ENCODE results near the gene GNAT2. TPM values are rescaled to one million over a fixed set of nuclear protein-coding genes. Genes with fewer than 3 reads are reported as not detected.

GNAT2 gene
- total RNA-seq: 0.17 and 0.29 TPM in 2 replicates

DNA sequence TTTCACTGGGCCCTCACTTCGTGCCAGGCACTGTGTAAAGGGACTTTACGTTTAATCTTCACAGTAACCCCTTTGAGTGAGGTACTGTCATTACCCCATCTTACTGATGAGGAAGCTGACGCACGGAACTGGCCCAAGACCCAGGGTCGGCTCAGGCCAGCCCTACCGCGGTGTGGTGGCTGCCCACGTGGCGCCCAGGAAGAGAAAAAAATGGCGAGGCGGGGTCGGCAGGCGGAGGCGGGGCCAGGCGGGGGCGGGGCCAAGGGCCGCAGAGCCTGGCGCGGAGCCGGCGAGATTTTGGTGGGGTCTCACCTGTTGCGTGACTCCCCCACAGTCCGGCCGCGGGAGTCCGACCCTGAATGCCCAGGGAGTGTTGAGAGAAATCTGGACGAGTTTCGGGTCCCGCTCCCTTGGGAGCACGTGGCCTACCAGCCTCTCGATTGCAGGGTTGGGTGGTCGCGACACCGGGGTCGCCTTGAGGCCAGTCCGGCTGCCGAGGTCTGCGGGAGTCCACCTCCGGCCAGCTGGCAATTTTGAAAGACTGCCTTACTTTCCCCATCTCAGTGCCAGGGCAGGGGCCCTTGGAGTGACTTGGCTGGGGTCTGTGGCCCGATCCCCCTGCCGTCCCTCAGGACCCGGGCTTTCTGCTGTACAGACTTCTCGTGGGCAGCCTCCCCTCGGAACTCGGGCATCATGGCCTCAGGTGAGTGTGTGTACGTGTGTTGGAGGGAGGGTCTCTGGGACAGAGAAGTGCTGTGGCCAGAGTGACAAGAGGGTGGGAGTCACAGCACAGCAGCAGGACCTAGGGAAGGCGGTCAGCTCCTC lies at the start of gene GNAT2, which contains the start of gene AMPD2:
GNAT2 (minus strand) TSS at position 41 of the 825 bp plus-strand sequence. CDS start 6,746 bp downstream, outside the sequence.
AMPD2 (plus strand) TSS at position 262 of the 825 bp plus-strand sequence. CDS start 1,339 bp downstream, outside the sequence.

GRCh38 chr1:109667452-109668122 lies 48.2 kb upstream of the GNAT2 start, which contains the start of gene GSTM2:
Gene GSTM2 (plus strand): TSS chr1:109668057. CDS start chr1:109668116, 59 bp downstream.

DNA sequence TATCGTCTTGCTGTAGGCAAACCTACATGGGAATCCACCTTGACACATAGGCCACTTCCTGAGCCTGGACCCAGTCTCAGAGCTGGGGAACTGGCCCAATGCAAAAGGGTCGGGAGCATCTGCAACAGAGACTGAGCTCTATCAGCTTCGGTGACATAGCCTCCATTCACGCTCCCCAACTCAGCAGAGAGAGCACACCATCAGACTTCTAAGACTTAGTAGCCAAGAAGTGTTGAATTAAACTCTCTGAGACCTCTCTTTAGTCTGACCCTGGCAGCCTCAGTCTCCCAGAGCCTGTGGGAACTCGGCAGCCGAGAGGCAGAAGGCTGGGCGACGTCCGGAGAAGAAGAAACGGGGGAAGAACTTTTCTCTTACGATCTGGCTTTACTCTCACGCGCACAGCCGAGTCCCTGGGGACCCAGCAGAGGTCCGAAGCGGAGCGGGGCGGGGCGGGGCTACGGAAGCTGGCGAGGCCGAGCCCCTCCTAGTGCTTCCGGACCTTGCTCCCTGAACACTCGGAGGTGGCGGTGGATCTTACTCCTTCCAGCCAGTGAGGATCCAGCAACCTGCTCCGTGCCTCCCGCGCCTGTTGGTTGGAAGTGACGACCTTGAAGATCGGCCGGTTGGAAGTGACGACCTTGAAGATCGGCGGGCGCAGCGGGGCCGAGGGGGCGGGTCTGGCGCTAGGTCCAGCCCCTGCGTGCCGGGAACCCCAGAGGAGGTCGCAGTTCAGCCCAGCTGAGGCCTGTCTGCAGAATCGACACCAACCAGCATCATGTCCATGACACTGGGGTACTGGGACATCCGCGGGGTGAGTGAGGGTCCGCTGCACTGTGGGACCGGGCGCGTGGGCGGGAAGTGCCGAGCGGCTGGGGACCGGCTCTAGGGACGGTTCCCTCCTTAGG lies 36.5 kb upstream of the GNAT2 start, which contains the start of gene GSTM4:
GSTM4 (plus strand) TSS at position 485 of the 905 bp plus-strand sequence; CDS start at position 776, 291 bp downstream.

Other genes with a start within 250 kb of the GNAT2 start
- gene SORT1, start 221.7 kb downstream of the GNAT2 start, total RNA-seq: 8.9 and 9.6 TPM in 2 replicates
- 30.4 and 60.2 TPM in 2 replicates for gene PSMA5, start 193.2 kb downstream of the GNAT2 start, total RNA-seq
- 0.29 and 1.2 TPM in 2 replicates for gene SYPL2, start 153.1 kb downstream of the GNAT2 start, total RNA-seq
- 1.7 and 3.3 TPM in 2 replicates for gene ATXN7L2, start 135.7 kb downstream of the GNAT2 start, total RNA-seq
- gene CYB561D1, start 125.5 kb downstream of the GNAT2 start, total RNA-seq: 6.4 and 6.8 TPM in 2 replicates
- gene AMIGO1, start 109.9 kb downstream of the GNAT2 start, total RNA-seq: 1.0 and 3.6 TPM in 2 replicates
- gene GPR61, start 79.7 kb downstream of the GNAT2 start, total RNA-seq: under 0.01 TPM in 1 of 2 replicates, not detected in the other
- 13.6 and 21.8 TPM in 2 replicates for gene GNAI3, start 71.0 kb downstream of the GNAT2 start, total RNA-seq
- 66.3 and 91.5 TPM in 2 replicates for gene AMPD2, start 221 bp upstream of the GNAT2 start, total RNA-seq
- 23.5 and 28.2 TPM in 2 replicates for gene GSTM4, start 36.5 kb upstream of the GNAT2 start, total RNA-seq
- 26.3 and 50.8 TPM in 2 replicates for gene GSTM2, start 48.4 kb upstream of the GNAT2 start, total RNA-seq
- gene GSTM1, start 68.2 kb upstream of the GNAT2 start, total RNA-seq: 0.15 and 25.1 TPM in 2 replicates
- gene GSTM5, start 92.6 kb upstream of the GNAT2 start, total RNA-seq: 6.4 and 34.2 TPM in 2 replicates
- 59.6 and 142 TPM in 2 replicates for gene GSTM3, start 121.4 kb upstream of the GNAT2 start, total RNA-seq
- gene EPS8L3, start 144.3 kb upstream of the GNAT2 start, total RNA-seq: not detected in 2 replicates